H9 (cell line): ENCODE data around the gene MMP25. TPM values are rescaled to one million over a fixed set of nuclear protein-coding genes. Genes with fewer than 3 reads are reported as not detected.
A peak's percentile ranks its signal among the peaks of the same experiment; 100 is the strongest.
"Not testable (repeated sequence)": the region's sequence is repeated elsewhere in the genome, so short reads cannot be mapped to it uniquely, and the experiment has no call there.

Experiments
- DNase-seq: peaks from one replicate; pipeline ENCODE4 v3.0.0-alpha.2; 2017
- H2AFZ ChIP-seq: one replicate; pipeline ENCODE4 v1.6.1; 2013; ENCODE audit warnings: mild to moderate bottlenecking, low read length, control low read depth, moderate library complexity
- H2AK5ac ChIP-seq: 2 replicates; pipeline ENCODE4 v1.6.1; 2013; ENCODE audit warnings: low read length, control low read depth, mixed read lengths; ENCODE audit not compliant: insufficient read length
- H2BK120ac ChIP-seq: one replicate; pipeline ENCODE4 v1.6.1; 2013; ENCODE audit warnings: low read depth, mild to moderate bottlenecking, low read length, control low read depth, inconsistent platforms; ENCODE audit not compliant: poor library complexity, severe bottlenecking
- H2BK12ac ChIP-seq: 2 replicates; pipeline ENCODE4 v1.6.1; 2013; ENCODE audit warnings: low read length, control low read depth, mixed read lengths, low read depth; ENCODE audit not compliant: insufficient read length
- H2BK15ac ChIP-seq: 2 replicates; pipeline ENCODE4 v1.6.1; 2013; ENCODE audit warnings: low read depth, low read length, control low read depth
- H2BK20ac ChIP-seq: one replicate; pipeline ENCODE4 v1.6.1; 2013; ENCODE audit warnings: low read depth, mild to moderate bottlenecking, low read length, control low read depth, inconsistent platforms; ENCODE audit not compliant: poor library complexity, severe bottlenecking
- H2BK5ac ChIP-seq: 2 replicates; pipeline ENCODE4 v1.6.1; 2013; ENCODE audit warnings: low read length, control low read depth, mixed read lengths; ENCODE audit not compliant: insufficient read length
- H3K14ac ChIP-seq: 2 replicates; pipeline ENCODE4 v1.6.1; 2013; ENCODE audit warnings: low read length, control low read depth; ENCODE audit not compliant: insufficient read depth
- H3K18ac ChIP-seq: 2 replicates; pipeline ENCODE4 v1.6.1; 2013; ENCODE audit warnings: low read depth, mild to moderate bottlenecking, mixed read lengths, low read length, control low read depth; ENCODE audit not compliant: insufficient read length
- H3K23ac ChIP-seq: 2 replicates; pipeline ENCODE4 v1.6.1; 2013; ENCODE audit warnings: low read length, control low read depth, mixed read lengths, low read depth; ENCODE audit not compliant: insufficient read length
- H3K23me2 ChIP-seq: 2 replicates; pipeline ENCODE4 v1.6.1; 2013; ENCODE audit warnings: low read depth, mild to moderate bottlenecking, mixed read lengths, low read length, control low read depth; ENCODE audit not compliant: insufficient read length, poor library complexity, severe bottlenecking
- H3K27ac ChIP-seq: 2 replicates; pipeline ENCODE4 v1.5.1; 2013; ENCODE audit warnings: low read length, control low read depth, mixed read lengths, low read depth; ENCODE audit not compliant: insufficient read length
- H3K27me3 ChIP-seq: 2 replicates; pipeline ENCODE4 v1.6.1; 2013; ENCODE audit warnings: low read length, control low read depth, inconsistent platforms; ENCODE audit not compliant: insufficient read depth
- H3K4ac ChIP-seq: 2 replicates; pipeline ENCODE4 v1.6.1; 2013; ENCODE audit warnings: low read depth, mild to moderate bottlenecking, control low read depth, inconsistent platforms, low read length, moderate library complexity
- H3K4me1 ChIP-seq: 2 replicates; pipeline ENCODE4 v1.6.1; 2013; ENCODE audit warnings: low read length, control low read depth, inconsistent platforms; ENCODE audit not compliant: insufficient read depth
- H3K4me2 ChIP-seq: 2 replicates; pipeline ENCODE4 v1.6.1; 2013; ENCODE audit warnings: low read length, control low read depth, mixed read lengths; ENCODE audit not compliant: insufficient read length, insufficient read depth
- H3K56ac ChIP-seq: 2 replicates; pipeline ENCODE4 v1.6.1; 2013; ENCODE audit warnings: low read depth, mild to moderate bottlenecking, mixed read lengths, low read length, control low read depth; ENCODE audit not compliant: insufficient read length
- H3K79me1 ChIP-seq: 2 replicates; pipeline ENCODE4 v1.6.1; 2013; ENCODE audit warnings: low read depth, mild to moderate bottlenecking, moderate library complexity, low read length, control low read depth, inconsistent platforms; ENCODE audit not compliant: insufficient read depth, poor library complexity, severe bottlenecking
- H3K79me2 ChIP-seq: 2 replicates; pipeline ENCODE4 v1.6.1; 2013; ENCODE audit warnings: low read length, control low read depth, inconsistent platforms; ENCODE audit not compliant: insufficient read depth
- H3K9ac ChIP-seq: 2 replicates; pipeline ENCODE4 v1.6.1; 2013; ENCODE audit warnings: low read length, control low read depth, mixed read lengths; ENCODE audit not compliant: insufficient read length; ENCODE audit errors: extremely low read depth
- H3K9me3 ChIP-seq: one replicate; pipeline ENCODE4 v1.6.1; 2013; ENCODE audit warnings: low read depth, low read length, inconsistent platforms; ENCODE audit not compliant: control insufficient read depth
- H3T11ph ChIP-seq: one replicate; pipeline ENCODE4 v1.6.1; 2013; ENCODE audit warnings: mild to moderate bottlenecking, low read length, control low read depth, inconsistent platforms
- H4K20me1 ChIP-seq: one replicate; pipeline ENCODE4 v1.6.1; 2013; ENCODE audit not compliant: control insufficient read depth, insufficient read length, insufficient read depth
- H4K5ac ChIP-seq: 2 replicates; pipeline ENCODE4 v1.6.1; 2013; ENCODE audit warnings: low read depth, mild to moderate bottlenecking, mixed read lengths, low read length, control low read depth; ENCODE audit not compliant: insufficient read length
- H4K8ac ChIP-seq: replicated peaks from 2 replicates; pipeline ENCODE4 v1.6.1; 2013; ENCODE audit warnings: low read length, control low read depth, mixed read lengths, low read depth; ENCODE audit not compliant: insufficient read length
- H4K91ac ChIP-seq: 2 replicates; pipeline ENCODE4 v1.6.1; 2013; ENCODE audit warnings: low read depth, mild to moderate bottlenecking, moderate library complexity, mixed read lengths, low read length, control low read depth; ENCODE audit not compliant: insufficient read length
- H3K27ac Mint-ChIP-seq, 3 experiments: 2 replicates in 2 of 3; 3 replicates in 1 of 3; pipeline ENCODE4 v1.8.0; 2020 to 2021; ENCODE audit warnings: mixed read lengths in 3 of 3, mild to moderate bottlenecking in 1 of 3, moderate library complexity in 1 of 3
- H3K27me3 Mint-ChIP-seq: 2 replicates; pipeline ENCODE4 v1.8.0; 2021; ENCODE audit warnings: low read depth, mild to moderate bottlenecking, moderate library complexity, mixed read lengths
- H3K36me3 Mint-ChIP-seq, 3 experiments: 2 replicates in 2 of 3; 3 replicates in 1 of 3; pipeline ENCODE4 v1.8.0; 2020 to 2021; ENCODE audit warnings: low read depth in 3 of 3, mixed read lengths in 3 of 3; ENCODE audit not compliant: insufficient read depth in 1 of 3
- H3K4me1 Mint-ChIP-seq, 2 experiments: 2 replicates each; pipeline ENCODE4 v1.8.0; 2020; ENCODE audit warnings: mixed read lengths in 2 of 2
- H3K4me3 Mint-ChIP-seq, 2 experiments: 2 replicates in 1 of 2; 3 replicates in 1 of 2; pipeline ENCODE4 v1.8.0; 2020 to 2021; ENCODE audit warnings: mild to moderate bottlenecking in 2 of 2, mixed read lengths in 2 of 2, moderate library complexity in 1 of 2
- H3K9me3 Mint-ChIP-seq, 2 experiments: 2 replicates in 1 of 2; 3 replicates in 1 of 2; pipeline ENCODE4 v1.8.0; 2020; ENCODE audit warnings: mild to moderate bottlenecking in 2 of 2, mixed read lengths in 2 of 2, moderate library complexity in 1 of 2
- CTCF ChIP-seq: fragments of 200-600 bp; sonication (generic); conservative IDR thresholded peaks from 3 replicates; pipeline ENCODE4 v1.8.0; 2021; ENCODE audit warnings: antibody characterized with exemption, mild to moderate bottlenecking
- WGBS: extraction: QIAGEN DNeasy Blood & Tissue Kit; methylation state at CpG from one replicate; pipeline ENCODE4 v1.1.7; 2013; ENCODE audit warnings: missing lambda C conversion rate, low lambda C conversion rate, mixed read lengths; ENCODE audit not compliant: insufficient read length; ENCODE audit errors: extremely low coverage; 5-methylcytosine and 5-hydroxymethylcytosine counted together
- total RNA-seq: library from RNA; stranded (reverse); gene quantifications from 2 replicates; pipeline ENCODE4 v1.2.1, GENCODE V29; 2021

MMP25 gene
- total RNA-seq, 1 experiment from 2014 or later: 13.5 TPM

GRCh38 chr16:3071655-3072054, 25.3 kb downstream of the MMP25 start:
- Histone ChIP-seq H2BK120ac (no peak overlapping the region), H2BK12ac (no peak overlapping the region), H4K5ac (no peak overlapping the region), H2BK15ac (no peak overlapping the region), H3K79me2 (no peaks in the 10 kb centered on the region), H3K18ac (no peak overlapping the region), H3K4ac (no peak overlapping the region), H3K56ac (no peak overlapping the region), H2BK5ac (no peak overlapping the region), H3K27me3 (no peaks in the 10 kb centered on the region), H4K20me1 (no peaks in the 10 kb centered on the region), H3K27ac (no peak overlapping the region), H3T11ph (no peak overlapping the region), H3K23ac (no peak overlapping the region), H3K23me2 (no peaks in the 10 kb centered on the region), H4K8ac (no peak overlapping the region), H2AFZ (no peak overlapping the region), H3K9me3 (no peaks in the 10 kb centered on the region), H3K9ac (no peak overlapping the region), H3K14ac (no peak overlapping the region), H3K4me1 (no peaks in the 10 kb centered on the region; the same call in 1 of the 2 replicates), H2BK20ac (no peak overlapping the region), H3K4me2 (no peak overlapping the region), H4K91ac (no peak overlapping the region), H3K79me1 (no peaks in the 10 kb centered on the region), H2AK5ac (no peak overlapping the region)
- Mint-ChIP-seq H3K36me3 (no peaks in the 10 kb centered on the region; a peak in 1 of 7 replicates), H3K4me1 (peaks cover 22 to 29% of the 10 kb centered on the region in 2 experiments), H3K4me3 (peak overlapping the region in 1 of 2 experiments; percentile 19; a peak in 1 of 5 replicates), H3K27me3 (peaks cover 17% of the 10 kb centered on the region), H3K9me3 (no peaks in the 10 kb centered on the region), H3K27ac (peak overlapping the region in 1 of 3 experiments; percentile 17; a peak in 4 of 7 replicates)
- no CpG with 5 or more reads among the region's 7 CpGs for WGBS
- no peak for DNase-seq
- no peak for TF ChIP-seq CTCF

GRCh38 chr16:3072148-3072547, 25.8 kb downstream of the MMP25 start:
- not testable (repeated sequence) for H3K9me3 ChIP-seq, H2BK15ac ChIP-seq, H3K27me3 ChIP-seq, H4K20me1 ChIP-seq, H3K4ac ChIP-seq, H3K23me2 ChIP-seq, H3K79me1 ChIP-seq, H3K27ac ChIP-seq, H2AK5ac ChIP-seq, H3K9ac ChIP-seq, DNase-seq, H4K91ac ChIP-seq, H3K4me2 ChIP-seq, H2AFZ ChIP-seq, H2BK20ac ChIP-seq, H3T11ph ChIP-seq, H3K56ac ChIP-seq, H4K5ac ChIP-seq, H3K9me3 Mint-ChIP-seq, H3K36me3 Mint-ChIP-seq, H3K79me2 ChIP-seq, H3K4me1 ChIP-seq, H3K18ac ChIP-seq, H3K23ac ChIP-seq, H2BK12ac ChIP-seq, H2BK5ac ChIP-seq, H2BK120ac ChIP-seq, H3K14ac ChIP-seq, H4K8ac ChIP-seq, H3K27ac Mint-ChIP-seq
- H3K27me3 Mint-ChIP-seq: peaks cover 17% of the 10 kb centered on the region
- H3K4me1 Mint-ChIP-seq: peaks cover 22 to 29% of the 10 kb centered on the region in 2 experiments
- H3K4me3 Mint-ChIP-seq: peak overlapping the region in 1 of 2 experiments; percentile 19; a peak in 1 of 5 replicates
- no CpG with 5 or more reads among the region's 4 CpGs for WGBS
